Hematopoietic multipotent progenitor cell treated with erythropoietin and hydrocortisone succinate and interleukin-3 and kit ligand, for 6 days (in vitro differentiated cells): ENCODE measurements around the gene NXF1.
A peak's percentile ranks its signal among the peaks of the same experiment; 100 is the strongest.
"Not testable (repeated sequence)": the region's sequence is repeated elsewhere in the genome, so short reads cannot be mapped to it uniquely, and the experiment has no call there.

ENCODE experiments used
- DNase-seq: peaks from one replicate; pipeline ENCODE4 v3.0.0-alpha.2; 2015

NXF1 gene

DNA sequence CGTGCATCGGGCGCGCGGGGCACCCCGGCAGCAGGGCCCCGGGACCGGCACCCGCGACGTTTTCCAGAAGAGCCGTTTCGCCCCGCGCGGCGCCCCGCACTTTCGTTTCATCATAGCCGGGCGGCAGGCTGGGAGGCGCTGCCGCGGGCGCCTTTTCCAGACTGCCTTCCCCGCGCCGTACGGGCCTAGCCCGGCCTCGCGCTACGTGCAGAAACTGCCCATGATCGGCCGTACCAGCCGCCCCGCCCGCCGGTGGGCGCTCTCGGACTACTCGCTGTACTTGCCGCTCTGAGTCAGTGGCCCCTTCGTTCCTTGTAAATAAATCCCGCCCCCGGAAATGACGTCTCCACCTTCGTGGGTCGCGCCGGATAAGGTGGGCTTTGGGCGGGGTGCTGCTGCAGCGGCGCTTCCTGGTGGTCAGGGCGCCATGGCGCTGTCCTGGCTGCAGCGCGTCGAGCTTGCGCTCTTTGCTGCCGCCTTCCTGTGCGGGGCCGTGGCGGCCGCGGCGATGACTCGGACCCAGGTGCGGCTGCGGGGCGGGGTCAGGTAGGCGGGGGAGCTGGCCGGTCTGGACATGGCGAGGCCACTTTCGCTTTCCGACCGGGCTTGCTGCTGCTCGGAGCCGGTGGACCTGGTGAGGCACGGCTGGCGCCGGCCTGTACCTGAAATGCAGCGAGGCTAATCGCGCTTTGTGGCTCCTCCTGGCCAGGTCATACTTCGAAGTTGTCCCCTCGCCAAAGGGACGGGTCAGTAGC lies 18.1 kb downstream of the NXF1 start, which contains the start of gene TMEM179B:
TMEM179B (plus strand) TSS at position 398 of the 755 bp plus-strand sequence; CDS start at position 428, 30 bp downstream.
- DNase-seq = peak; percentile 100

- DNase-seq = peak; percentile 94
Measured at GRCh38 chr11:62786318-62787004, 18.8 kb downstream of the NXF1 start.

DNA sequence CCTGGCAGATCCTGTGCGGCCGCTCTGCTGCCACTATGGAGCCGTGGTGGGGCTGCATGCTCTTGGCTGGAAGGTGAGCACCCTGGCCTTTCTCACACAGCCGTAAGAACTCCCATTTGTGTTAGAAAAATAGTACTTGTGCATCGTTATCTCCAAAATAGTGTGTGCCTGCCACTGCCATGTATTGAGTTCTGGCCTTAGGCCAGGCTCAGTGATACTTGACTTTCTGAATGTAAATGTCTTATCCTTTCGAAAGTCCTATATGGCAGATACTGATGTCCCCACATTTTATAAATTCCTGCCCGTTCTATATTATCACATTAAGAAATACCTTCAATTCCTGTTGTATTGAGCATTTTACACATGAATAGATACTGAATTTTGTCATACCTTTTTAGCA lies 22.5 kb downstream of the NXF1 start:
- peak; percentile 15 for DNase-seq

GRCh38 chr11:62778441-62778840 lies 26.8 kb downstream of the NXF1 start:
- DNase-seq = no peak

DNA sequence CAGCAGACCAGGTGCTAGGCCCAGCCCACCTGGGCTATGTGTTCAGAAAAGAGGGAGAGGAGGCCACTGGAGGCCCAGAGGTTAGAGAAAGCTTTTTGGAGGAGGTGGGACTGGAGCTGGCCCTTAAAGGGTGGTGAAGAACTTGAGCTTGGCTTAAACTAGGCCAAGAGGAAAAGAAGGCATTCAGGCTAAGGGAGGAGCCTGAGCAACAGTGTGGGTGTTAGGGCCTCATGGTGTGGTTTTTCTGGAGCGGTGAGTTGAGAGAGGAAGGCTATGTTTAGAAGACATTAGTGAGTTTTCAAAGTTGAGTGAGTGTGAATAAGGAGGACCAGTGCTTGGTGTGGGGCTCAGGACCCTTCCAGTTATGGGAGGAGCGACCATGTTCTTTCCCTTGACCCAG lies 27.9 kb downstream of the NXF1 start:
- DNase-seq = no peak

DNA sequence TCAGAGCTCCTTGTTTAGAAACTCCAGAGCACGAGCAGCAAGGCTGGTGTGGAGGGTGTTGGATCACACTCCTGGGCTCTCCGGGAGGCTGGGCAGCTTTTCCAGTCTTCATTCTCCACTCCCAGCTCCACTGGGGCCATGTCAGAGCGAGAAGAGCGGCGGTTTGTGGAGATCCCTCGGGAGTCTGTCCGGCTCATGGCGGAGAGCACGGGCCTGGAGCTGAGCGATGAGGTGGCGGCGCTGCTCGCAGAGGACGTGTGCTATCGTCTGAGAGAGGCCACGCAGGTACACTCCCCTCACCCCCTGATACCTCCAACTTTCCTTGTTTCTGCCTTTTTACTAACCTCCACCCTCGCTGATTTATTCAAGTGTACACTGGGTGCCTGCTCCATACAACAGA lies 29.6 kb downstream of the NXF1 start:
- DNase-seq = no peak

- DNase-seq = no peak
Measured at GRCh38 chr11:62774407-62774806, 30.8 kb downstream of the NXF1 start.

DNA sequence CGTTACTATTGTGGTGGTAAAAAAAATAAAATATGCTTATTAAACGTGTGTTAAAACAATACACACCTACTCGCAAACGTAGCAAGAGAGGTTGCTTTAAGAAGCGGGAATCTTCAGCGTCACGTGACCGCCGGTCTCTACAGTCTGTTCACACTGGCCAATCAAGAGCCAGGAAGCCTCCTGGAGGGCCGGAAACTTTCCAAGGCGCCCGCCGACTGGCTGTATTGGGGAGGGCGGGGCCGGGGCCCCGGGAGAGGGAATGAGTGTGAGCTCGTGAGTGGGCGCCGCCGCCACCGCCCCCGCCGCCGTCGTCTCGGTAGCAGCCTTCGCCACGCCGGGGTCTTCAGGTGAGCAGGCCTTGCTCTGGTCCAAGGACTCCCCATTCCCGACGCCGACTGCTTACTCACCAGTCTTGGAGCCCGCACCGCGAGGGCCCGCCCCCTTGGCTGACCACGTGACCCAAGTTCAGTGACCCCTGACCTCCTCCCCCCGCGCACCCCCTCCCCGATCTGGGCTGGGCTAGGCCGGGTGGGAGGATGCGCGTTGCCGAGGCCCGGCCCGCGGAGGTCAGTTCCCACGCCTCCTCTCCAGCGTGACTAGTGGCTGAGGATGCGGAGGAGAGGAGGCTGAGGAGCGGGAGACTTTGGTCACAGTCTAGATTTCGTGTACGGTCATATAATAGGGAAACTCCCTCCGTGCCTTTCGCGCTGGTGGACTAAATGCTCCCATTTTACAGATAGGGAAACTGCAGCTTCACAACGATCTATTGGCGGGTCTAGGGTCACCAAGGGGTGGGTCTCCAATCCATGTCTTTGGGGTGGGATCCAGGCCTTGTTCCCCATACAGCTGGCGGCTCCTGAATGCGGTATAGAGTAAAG lies 33.9 kb downstream of the NXF1 start, which contains the start of gene TAF6L:
TAF6L (plus strand) TSS at position 253 of the 878 bp plus-strand sequence. CDS start 4,388 bp downstream, outside the sequence.
- DNase-seq = peak; percentile 100

GRCh38 chr11:62770778-62771143 lies 34.5 kb downstream of the NXF1 start:
- DNase-seq = peak; percentile 60

- DNase-seq = not testable (repeated sequence)
Measured at GRCh38 chr11:62760867-62761227, 44.4 kb downstream of the NXF1 start.

DNA sequence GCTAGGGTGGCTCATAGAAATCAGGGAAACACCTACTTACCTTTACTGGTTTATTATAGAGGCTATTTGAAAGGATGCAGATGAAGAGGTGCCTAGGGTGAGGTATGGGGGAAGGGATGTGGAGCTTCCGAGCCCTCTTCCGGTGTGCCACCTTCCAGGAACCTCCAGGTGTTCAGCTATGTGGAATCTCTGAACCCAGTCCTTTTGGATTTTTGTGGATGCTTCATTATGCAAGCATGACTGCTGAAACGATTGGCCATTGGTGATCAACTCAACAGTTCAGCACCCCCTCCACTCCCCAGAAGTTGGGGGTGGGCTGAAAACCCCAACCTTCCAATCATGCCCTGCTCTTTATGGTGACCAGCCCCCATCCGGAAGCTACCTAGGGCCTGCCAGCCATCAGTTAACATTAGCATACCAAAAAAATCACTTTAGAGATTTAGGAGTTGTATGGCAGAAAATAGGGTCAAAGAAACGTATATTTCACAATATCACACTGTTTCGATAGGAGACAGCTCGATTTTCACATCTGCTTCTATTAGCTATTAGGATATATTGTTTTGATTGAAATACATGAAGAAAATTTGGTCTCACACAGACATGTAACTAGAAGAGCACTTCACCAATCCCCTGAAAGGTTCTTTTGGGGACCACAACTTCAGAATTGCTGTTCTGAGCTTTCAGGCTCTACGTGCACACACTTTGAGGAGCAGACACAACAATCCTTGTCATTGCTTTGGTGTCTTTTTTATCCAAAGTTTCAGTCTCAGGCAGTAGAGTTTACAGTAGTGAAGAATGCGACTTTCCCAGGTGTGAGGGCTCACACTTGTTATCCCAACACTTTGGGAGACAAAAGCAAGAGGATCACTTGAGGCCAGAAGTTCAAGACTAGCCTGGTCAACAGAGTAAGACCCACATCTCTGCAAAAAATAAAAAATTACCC lies 47.1 kb downstream of the NXF1 start:
- no peak for DNase-seq

GRCh38 chr11:62755086-62755615 lies 50.1 kb downstream of the NXF1 start:
- DNase-seq = no peak

DNA sequence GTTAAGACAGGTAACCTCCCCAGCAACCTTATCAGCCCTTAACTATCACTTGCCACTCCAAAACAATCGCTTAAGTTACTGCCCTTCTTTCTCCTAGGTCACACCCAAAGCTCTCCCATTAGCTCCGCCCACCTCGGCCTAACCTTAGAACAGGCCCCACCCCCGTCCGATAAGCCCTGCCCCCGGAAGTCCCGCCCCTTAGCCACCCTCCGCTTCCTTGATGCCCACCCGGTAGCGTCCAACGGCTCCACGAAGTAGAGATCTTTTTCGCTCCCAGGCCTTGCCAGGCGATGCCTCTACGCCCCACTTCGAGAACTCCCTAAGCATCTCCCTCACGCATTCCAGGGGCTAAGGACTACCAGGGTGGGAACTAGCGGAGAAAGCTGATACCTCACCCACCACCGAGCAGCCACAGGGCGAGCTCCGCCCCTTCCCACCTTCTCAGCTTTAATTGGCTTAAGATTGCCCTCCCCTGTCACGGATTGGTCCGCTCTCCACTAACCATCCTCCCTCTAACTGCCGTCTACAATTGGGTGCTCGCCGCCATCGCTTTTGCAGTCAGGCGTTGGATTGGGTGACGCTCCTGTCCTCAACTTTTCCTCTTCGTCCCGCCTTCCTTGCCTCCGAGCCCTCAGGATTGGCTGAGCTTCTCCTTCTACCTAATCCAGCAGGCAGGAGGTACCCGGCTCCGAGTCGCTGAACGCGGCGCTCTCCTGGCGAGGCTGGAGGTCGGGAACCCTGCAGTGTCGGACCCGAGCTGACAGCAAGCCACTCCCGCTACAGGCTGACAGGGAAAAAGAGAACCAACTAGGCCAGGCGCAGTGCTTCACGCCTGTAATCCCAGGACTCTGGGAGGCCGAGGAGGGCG lies 51.3 kb downstream of the NXF1 start, which contains the start of gene ZBTB3:
ZBTB3 (minus strand) TSS at position 425 of the 868 bp plus-strand sequence. CDS start 496 bp downstream, outside the sequence.
- DNase-seq = peak; percentile 100

- no peak for DNase-seq
Measured at GRCh38 chr11:62752994-62753735, 52.1 kb downstream of the NXF1 start.

DNA sequence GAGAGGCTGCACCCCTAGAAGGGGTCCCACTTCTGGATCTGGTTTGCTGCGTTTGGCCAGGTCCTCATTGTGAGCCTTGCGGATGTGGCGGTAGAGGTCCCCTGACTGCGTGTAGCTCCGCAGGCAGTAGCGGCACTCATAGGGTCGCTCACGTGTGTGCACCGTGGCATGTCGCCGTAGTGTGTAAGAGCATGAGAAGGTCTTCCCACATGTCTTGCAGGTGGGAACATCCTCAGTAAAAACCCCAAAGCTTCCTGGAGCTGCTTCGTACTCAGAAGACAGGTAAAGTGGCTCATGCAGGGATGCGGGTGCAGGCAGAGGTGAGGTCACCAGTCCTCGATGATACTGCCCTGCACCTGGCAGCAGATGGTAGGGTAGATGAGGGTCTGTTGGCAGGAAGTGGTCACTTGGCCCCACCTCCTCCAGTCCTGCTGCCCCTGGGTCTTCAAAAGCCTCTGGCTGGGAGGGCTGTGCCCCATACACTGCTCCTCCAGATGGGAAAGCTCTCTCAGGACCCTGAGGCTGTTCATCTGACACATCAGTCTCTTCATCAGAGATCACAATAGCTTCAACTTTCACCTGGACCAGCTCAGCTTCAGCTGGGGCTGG lies 53.0 kb downstream of the NXF1 start:
- no peak for DNase-seq

DNA sequence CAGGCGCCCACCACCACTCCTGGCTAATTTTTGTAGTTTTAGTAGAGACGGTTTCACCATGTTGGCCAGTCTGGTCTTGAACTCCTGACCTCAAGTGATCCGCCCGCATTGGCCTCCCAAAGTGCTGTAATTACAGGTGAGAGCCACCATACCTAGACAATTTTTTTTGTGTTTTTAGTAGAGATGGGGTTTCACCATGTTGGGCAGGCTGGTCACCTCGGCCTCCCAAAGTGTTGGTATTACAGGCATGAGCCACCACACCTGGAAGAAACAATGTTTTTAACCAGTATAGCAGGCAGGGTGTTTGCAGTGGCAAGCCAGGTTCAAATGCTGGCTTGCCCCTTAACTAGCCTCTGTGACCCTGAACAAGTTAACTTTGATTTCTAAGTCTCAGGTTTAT lies 55.3 kb downstream of the NXF1 start:
- DNase-seq = not testable (repeated sequence)

DNA sequence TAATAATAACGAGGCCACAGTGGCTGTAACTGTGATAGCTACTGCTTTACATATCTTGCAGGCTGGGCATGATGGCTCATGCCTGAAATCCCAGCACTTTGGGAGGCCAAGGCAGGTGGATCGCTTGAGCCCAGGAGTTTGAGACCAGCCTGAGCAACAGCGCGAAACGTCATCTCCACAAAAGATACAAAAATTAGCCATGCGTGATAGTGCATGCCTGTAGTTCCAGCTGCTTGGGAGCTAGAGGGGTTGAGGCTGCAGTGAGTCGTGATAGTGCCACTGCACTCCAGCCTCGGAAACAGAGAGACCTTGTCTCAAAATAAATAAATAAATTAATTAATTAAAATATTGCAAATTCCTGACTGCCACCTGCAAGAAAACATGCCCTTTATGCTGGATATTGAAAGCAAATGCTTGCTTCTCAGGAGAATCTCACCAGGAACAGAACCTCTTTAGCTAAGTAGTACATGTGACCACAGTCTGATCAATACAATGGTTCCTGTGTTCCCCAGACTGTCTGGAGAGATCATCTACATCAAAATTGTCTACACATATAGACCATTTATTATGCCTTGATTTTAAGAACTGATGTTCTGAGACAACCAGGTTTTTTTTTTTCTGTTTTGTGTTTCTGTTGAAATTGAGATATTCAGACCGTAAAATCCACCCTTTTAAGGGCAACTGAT lies 57.6 kb downstream of the NXF1 start:
- no peak for DNase-seq
